ENCODE measurements around the gene IRF3.

GRCh38 chr19:49680421-49681351 lies 15.0 kb upstream of the IRF3 start:
- TF ChIP-seq CTCF (conservative IDR thresholded peaks at IDR 0.05) = peak; percentile 99
- TF ChIP-seq EZH2 (IDR thresholded peaks at IDR 0.05; ENCODE audit: low read depth) = no peak
